Prostate gland (tissue), 2 donors: Measurements from ENCODE around the gene IGF2BP2. TPM values are rescaled to one million over a fixed set of nuclear protein-coding genes. Genes with fewer than 3 reads are reported as not detected.

ENCODE experiments used
- DNase-seq: peaks from one replicate; pipeline ENCODE4 v3.0.0-alpha.2; 2019; ENCODE audit warnings: low spot score
- H3K27ac ChIP-seq, 2 donors: fragments of 200-600 bp; sonication (generic); 2 replicates each; pipeline ENCODE4 v1.5.1; 2017 to 2019
- H3K27me3 ChIP-seq: fragments of 200-600 bp; sonication (generic); replicated peaks from 2 replicates; pipeline ENCODE4 v1.5.1; 2019; ENCODE audit not compliant: insufficient read depth
- H3K36me3 ChIP-seq, 2 donors: fragments of 200-600 bp; sonication (generic); 1 replicate in 1 of 2; 2 replicates in 1 of 2; pipeline versions ENCODE4 v1.5.1 to v1.8.1; 2017 to 2019
- H3K4me1 ChIP-seq: fragments of 200-600 bp; sonication (generic); replicated peaks from 2 replicates; pipeline ENCODE4 v1.5.1; 2019
- H3K4me3 ChIP-seq, 2 donors: fragments of 200-600 bp; sonication (generic); 2 replicates each; pipeline ENCODE4 v1.5.1; 2017 to 2019
- H3K9me3 ChIP-seq: fragments of 200-600 bp; sonication (generic); 2 replicates; pipeline ENCODE4 v1.5.1; 2017
- POLR2A ChIP-seq: fragments of 450-650 bp; IDR thresholded peaks from one replicate; pipeline ENCODE4 v1.6.1; 2016; ENCODE audit warnings: antibody characterized with exemption, mild to moderate bottlenecking
- POLR2AphosphoS5 ChIP-seq: sonication (generic); formaldehyde crosslinking; IDR thresholded peaks from one replicate; pipeline ENCODE4 v1.6.1; 2017; ENCODE audit warnings: antibody characterized with exemption
- WGBS: methylation state at CpG from one replicate; pipeline ENCODE4 v1.1.5; 2018; 5-methylcytosine and 5-hydroxymethylcytosine counted together
- intact Hi-C: fragments of 100-400 bp; cut with DNase I; formaldehyde crosslinking; loops from one replicate; pipeline ENCODE4 v1.14.2; 2022
- total RNA-seq, 2 donors: library from RNA; depleted of rRNA; stranded (reverse); fragments of >200 nt; gene quantifications; one replicate each; pipeline ENCODE4 v1.1.0, GENCODE V29; 2016
- TF ChIP-seq, protein P1 (sequence below), 4 experiments: fragments of 200-600 bp in 2 of 4; fragments of 450-650 bp in 2 of 4; sonication (generic) in 2 of 4; IDR thresholded peaks; 1 replicate in 3 of 4; 2 replicates in 1 of 4; pipeline ENCODE4 v1.5.1; 2016 to 2019; ENCODE audit warnings: antibody characterized with exemption in 4 of 4, mild to moderate bottlenecking in 2 of 4, moderate library complexity in 2 of 4

IGF2BP2 gene
- total RNA-seq, 2 donors from 2014 or later: 1.2 to 8.8 TPM

DNA sequence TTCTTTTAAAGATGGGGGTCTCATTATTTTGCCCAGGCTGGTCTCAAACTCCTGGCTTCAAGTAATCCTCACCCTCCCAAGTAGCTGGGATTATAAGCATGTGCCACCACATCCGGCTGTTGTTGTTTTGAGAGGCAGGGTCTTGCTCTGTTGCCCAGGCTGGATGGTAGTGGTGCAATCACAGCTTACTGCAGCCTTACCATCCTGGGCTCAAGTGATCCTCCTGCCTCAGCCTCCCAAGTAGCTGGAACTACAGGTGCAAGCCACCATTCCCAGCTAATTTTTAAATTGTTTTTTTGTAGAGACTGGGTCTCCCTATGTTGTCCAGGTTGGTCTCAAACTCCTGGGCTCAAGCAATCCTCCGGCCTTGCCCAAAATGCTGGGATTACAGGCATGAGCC, 133.2 kb downstream of the IGF2BP2 start:
- Histone ChIP-seq H3K9me3 (no peaks in the 10 kb centered on the region), H3K27ac (no peak overlapping the region), H3K27me3 (no peaks in the 10 kb centered on the region), H3K36me3 (no peaks in the 10 kb centered on the region), H3K4me3 (no peak overlapping the region), H3K4me1 (no peaks in the 10 kb centered on the region)
- intact Hi-C loops: no loop called here
- TF ChIP-seq, protein P1, sequence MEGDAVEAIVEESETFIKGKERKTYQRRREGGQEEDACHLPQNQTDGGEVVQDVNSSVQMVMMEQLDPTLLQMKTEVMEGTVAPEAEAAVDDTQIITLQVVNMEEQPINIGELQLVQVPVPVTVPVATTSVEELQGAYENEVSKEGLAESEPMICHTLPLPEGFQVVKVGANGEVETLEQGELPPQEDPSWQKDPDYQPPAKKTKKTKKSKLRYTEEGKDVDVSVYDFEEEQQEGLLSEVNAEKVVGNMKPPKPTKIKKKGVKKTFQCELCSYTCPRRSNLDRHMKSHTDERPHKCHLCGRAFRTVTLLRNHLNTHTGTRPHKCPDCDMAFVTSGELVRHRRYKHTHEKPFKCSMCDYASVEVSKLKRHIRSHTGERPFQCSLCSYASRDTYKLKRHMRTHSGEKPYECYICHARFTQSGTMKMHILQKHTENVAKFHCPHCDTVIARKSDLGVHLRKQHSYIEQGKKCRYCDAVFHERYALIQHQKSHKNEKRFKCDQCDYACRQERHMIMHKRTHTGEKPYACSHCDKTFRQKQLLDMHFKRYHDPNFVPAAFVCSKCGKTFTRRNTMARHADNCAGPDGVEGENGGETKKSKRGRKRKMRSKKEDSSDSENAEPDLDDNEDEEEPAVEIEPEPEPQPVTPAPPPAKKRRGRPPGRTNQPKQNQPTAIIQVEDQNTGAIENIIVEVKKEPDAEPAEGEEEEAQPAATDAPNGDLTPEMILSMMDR (IDR thresholded peaks at IDR 0.05): no peak
- TF ChIP-seq POLR2AphosphoS5: no peak
- TF ChIP-seq POLR2A: no peak
- DNase-seq: no peak
- WGBS: 98% methylated on average over 2 of the region's 2 CpGs

DNA sequence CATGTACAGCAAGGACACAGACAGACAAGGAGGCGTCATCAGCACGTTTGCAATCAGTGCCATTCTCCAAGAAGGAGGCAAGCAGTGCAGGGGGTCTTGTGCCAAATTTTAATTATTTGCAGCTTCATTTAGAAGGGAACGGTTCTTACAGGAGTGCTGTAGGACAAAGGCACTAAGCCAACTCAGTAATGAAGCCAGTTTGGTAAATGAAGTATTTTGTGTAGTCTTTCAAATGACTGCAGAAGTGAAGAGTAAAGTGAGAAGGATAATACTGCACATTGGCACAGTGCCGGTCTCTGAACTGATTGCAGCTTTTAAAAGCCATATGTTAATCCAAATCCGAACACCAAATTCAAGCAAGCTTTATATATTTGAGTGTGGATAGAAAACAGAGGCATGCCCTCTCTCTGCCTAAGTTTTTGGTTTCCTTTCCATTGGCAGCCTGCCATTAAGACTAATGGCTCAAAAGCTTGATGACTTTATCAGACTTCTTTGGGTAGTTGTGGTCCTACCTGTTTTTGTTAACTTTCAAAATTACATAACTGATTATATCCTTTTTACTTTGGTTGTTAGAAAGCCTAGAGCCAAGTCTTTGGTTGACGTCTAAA, 137.5 kb downstream of the IGF2BP2 start:
- 45% methylated on average over 6 of the region's 6 CpGs for WGBS
- H3K4me1 ChIP-seq: no peaks in the 10 kb centered on the region
- H3K4me3 ChIP-seq: no peak overlapping the region
- H3K36me3 ChIP-seq: no peaks in the 10 kb centered on the region
- no peaks in the 10 kb centered on the region for H3K9me3 ChIP-seq
- intact Hi-C loops: no loop called here
- H3K27me3 ChIP-seq: no peaks in the 10 kb centered on the region
- no peak overlapping the region for H3K27ac ChIP-seq
- TF ChIP-seq POLR2A: no peak
- TF ChIP-seq, protein P1 (IDR thresholded peaks at IDR 0.05): no peak
- TF ChIP-seq POLR2AphosphoS5: no peak
- DNase-seq: no peak

DNA sequence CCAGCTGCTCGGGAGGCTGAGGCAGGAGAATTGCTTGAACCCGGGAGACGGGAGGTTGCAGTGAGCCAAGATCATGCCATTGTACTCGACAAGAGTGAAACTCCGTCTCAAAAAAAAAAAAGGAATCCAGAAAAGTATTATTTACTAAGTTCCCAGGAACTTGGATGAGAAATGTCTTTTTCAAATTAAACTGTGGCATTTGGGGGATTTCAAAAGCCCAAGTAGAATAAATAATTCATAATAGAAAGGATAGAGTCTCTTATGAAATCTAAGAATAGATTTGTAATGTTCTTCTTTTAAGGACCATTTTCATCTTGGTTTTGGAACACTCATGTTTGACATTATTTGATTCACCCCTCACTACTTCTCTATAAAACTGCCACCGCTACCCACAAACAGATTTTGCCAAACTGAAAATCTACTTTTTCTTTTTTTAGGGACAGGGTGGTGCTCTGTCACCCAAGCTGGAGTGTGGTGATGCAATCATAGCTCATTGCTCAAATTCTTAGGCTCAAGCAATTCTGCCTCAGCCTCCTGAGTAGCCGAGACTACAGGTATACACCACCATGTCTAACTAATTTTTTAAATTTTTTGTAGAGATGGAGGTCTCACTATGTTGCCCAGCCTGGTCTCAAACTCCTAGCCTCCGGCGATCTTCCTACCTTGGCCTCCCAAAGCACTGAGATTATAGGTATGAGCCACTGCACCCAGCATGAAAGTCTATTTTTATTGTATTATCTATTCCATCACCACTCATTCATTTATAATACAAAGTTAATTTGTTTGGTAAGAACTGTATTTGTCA, 139.4 kb downstream of the IGF2BP2 start:
- H3K27ac ChIP-seq: no peak overlapping the region
- H3K4me3 ChIP-seq: no peak overlapping the region
- H3K4me1 ChIP-seq: no peaks in the 10 kb centered on the region
- DNase-seq: no peak
- no peaks in the 10 kb centered on the region for H3K36me3 ChIP-seq
- H3K9me3 ChIP-seq: no peaks in the 10 kb centered on the region
- intact Hi-C loops: no loop called here
- no peaks in the 10 kb centered on the region for H3K27me3 ChIP-seq
- 90% methylated on average over 9 of the region's 9 CpGs for WGBS
- TF ChIP-seq, protein P1 (IDR thresholded peaks at IDR 0.05): no peak
- TF ChIP-seq POLR2AphosphoS5 (no peak), POLR2A (no peak)

DNA sequence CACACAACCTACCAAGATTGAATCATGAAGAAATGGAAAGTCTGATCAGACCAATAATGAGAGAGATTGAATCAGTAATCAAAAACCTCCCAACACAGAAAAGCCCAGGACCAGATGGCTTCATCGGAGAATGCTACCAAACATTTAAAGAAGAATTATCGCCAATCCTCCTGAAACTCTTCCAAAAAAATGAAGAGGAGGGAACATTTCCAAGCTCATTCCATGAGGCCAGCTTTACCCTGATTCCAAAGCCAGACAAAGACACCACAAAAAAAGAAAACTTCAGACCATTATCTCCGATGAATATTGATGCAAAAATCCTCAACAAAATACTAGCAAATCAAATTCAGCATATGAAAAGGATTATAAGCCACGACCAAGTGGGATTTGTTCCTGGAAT, 144.6 kb downstream of the IGF2BP2 start:
- Histone ChIP-seq H3K4me1 (no peaks in the 10 kb centered on the region), H3K4me3 (no peak overlapping the region), H3K27me3 (no peaks in the 10 kb centered on the region), H3K27ac (no peak overlapping the region), H3K36me3 (no peaks in the 10 kb centered on the region), H3K9me3 (no peaks in the 10 kb centered on the region)
- 79% methylated on average over 4 of the region's 4 CpGs for WGBS
- TF ChIP-seq, protein P1 (IDR thresholded peaks at IDR 0.05): no peak
- TF ChIP-seq POLR2AphosphoS5 (no peak), POLR2A (no peak)
- DNase-seq: no peak
- intact Hi-C loops: no loop called here

DNA sequence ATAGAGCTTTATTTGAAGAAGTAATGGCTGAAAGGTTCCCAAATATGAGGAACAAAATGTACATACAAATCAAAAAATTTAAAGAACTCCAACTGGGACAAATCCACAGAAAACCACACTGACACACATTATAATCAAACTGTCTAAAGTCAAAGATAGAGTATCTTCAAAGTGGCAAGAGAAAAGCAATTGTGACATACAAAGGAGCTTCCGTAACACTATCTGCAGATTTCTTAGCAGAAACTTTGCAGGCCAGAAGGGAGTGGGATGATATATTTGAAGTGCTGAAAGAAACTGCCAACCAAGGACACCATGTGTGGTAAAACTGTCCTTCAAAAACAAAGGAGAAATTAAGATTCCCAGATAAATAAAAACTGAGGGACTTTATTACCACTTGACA, 146.8 kb downstream of the IGF2BP2 start:
- H3K4me3 ChIP-seq: no peak overlapping the region
- TF ChIP-seq POLR2AphosphoS5: no peak
- TF ChIP-seq POLR2A: no peak
- TF ChIP-seq, protein P1 (IDR thresholded peaks at IDR 0.05): no peak
- no peak overlapping the region for H3K27ac ChIP-seq
- no peaks in the 10 kb centered on the region for H3K4me1 ChIP-seq
- intact Hi-C loops: no loop called here
- H3K27me3 ChIP-seq: no peaks in the 10 kb centered on the region
- H3K9me3 ChIP-seq: no peaks in the 10 kb centered on the region
- WGBS: 97% methylated on average over 1 of the region's 1 CpG
- no peaks in the 10 kb centered on the region for H3K36me3 ChIP-seq
- no peak for DNase-seq
